GM12874 (cell line): ENCODE data around the gene KRT2.

ENCODE experiments used
- TF ChIP-seq, protein P1 (sequence below): IDR thresholded peaks from 2 replicates; pipeline ENCODE4 v1.5.1; 2011; ENCODE audit warnings: low read depth, mild to moderate bottlenecking, control low read depth, low read length, moderate library complexity; ENCODE audit not compliant: insufficient read depth

The KRT2 gene

DNA sequence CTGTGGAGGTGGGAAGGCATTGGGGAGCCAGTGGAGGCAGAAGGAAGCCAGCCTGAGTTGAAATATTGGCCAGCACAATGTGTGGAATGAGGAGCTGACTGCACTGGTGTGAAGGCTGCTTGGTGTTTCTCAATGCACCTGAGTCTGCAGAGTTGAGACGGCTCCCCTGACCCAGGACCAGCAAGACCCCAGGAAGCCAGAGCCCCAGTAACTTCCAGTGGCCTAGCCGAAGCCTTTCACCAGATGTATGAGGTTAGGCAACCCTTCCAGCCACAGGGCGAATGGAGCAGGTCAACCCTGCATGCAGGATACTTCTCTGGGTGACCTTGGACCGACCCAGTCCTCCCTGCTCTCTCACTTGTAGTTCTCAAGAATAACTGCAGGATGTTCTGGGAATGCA, 20.7 kb downstream of the KRT2 start:
- TF ChIP-seq, protein P1, sequence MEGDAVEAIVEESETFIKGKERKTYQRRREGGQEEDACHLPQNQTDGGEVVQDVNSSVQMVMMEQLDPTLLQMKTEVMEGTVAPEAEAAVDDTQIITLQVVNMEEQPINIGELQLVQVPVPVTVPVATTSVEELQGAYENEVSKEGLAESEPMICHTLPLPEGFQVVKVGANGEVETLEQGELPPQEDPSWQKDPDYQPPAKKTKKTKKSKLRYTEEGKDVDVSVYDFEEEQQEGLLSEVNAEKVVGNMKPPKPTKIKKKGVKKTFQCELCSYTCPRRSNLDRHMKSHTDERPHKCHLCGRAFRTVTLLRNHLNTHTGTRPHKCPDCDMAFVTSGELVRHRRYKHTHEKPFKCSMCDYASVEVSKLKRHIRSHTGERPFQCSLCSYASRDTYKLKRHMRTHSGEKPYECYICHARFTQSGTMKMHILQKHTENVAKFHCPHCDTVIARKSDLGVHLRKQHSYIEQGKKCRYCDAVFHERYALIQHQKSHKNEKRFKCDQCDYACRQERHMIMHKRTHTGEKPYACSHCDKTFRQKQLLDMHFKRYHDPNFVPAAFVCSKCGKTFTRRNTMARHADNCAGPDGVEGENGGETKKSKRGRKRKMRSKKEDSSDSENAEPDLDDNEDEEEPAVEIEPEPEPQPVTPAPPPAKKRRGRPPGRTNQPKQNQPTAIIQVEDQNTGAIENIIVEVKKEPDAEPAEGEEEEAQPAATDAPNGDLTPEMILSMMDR, result no peak

DNA sequence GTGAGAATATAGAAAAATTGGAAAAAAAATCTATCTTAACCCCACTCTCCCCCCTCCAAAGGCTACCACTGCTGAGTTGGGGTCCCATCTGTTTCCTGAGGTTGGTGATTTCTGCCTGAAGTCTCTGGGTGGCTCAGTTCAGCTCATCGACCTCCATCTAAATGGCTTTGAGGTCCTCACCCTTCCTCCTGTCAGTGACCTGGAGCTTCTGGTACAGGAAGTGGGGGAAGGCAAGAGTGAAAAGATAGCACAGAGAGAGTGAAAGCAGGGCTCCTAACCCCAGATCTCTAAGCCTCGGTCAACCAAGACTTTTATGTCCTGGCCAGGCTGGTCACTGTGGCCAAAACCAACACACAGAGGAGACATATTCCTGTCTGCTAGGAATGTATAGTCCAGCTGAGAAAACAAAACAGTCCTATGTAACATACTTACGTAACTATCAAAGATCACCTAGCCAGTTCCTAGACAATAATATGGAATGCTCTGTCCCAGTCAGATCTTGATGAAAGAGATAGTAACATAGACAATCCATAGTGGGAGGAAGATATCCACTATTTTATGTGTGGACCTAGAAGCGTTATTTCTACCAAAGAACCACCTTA, 21.3 kb downstream of the KRT2 start:
- TF ChIP-seq, protein P1, result no peak

DNA sequence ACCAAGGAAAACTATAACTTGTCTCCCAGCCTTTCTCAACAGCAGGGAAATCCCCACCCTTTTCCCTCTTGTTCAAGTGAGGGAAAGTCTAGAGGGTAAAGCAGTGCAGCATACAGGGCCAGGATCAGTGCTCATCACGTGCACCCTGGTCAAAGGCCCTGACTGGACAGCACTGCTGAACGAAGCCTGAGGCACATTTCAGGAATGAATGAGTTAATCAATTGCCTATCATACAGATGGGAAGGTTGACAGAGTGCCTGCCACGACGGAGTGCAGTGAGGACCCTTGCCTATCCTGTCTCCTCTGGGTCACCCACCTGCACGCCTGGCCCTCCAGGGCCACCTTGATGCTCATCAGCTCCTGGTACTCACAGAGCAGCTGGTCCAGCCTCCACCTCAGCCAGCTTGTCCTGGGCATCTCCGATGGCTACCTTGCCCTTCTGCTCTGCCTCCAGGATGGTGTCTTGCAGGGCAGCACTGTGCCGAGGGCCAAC, 22.0 kb downstream of the KRT2 start:
- TF ChIP-seq, protein P1, result no peak

DNA sequence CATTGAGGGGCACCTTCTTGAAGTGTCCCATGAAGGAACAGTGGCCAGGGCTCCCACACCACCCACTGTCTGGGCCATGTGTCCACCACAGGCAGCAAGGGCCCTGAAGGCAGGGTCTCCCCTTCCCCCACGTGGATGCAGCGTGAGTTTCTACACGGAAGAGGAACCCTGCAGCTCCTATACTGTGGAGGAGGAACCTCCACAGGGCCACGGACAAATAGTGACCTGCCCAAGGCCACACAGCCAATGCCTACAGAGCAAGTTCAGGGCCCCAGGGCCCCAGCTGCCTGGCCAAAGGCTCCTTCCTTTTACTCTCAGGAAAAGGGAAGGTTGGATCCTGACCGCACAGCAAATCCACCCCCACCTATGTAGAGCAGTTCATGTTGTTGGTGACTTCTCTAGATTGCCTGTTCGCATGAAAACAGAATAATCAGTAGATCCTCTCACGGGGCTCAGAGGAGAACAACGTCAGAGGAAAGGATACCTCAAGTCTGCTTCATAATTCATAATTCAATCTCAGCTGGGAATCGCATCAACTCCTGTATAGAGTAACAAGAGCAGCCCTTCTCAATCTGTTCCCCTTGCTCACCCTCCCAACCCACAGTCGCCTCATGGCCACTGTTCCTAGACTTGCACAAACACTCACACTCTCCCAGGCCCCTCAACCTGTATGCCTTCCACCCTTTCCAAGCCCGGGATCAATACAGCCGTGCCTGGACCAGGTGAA, 22.6 kb downstream of the KRT2 start:
- TF ChIP-seq, protein P1, result no peak

GRCh38 chr12:52628841-52629240, 23.2 kb downstream of the KRT2 start:
- TF ChIP-seq, protein P1, result no peak

DNA sequence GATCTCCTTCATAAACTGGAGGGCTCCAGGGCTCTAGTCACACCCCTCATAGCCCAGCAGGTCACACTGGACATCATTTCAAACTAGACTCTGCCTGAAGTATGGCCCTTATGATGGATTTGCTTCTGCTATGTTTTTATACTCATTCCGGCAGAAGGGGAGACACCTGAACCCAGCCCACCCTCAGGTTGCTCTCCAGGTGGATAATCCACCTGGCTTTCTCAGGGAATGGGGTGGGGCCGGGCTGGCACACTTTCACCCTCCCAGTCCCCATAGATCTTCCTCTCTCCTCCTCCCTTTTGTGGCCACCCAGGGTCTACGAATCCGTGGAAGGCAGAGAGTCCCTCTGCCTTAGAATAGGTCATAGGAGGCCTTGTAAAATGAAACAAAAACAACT, 23.9 kb downstream of the KRT2 start:
- TF ChIP-seq, protein P1, result no peak

DNA sequence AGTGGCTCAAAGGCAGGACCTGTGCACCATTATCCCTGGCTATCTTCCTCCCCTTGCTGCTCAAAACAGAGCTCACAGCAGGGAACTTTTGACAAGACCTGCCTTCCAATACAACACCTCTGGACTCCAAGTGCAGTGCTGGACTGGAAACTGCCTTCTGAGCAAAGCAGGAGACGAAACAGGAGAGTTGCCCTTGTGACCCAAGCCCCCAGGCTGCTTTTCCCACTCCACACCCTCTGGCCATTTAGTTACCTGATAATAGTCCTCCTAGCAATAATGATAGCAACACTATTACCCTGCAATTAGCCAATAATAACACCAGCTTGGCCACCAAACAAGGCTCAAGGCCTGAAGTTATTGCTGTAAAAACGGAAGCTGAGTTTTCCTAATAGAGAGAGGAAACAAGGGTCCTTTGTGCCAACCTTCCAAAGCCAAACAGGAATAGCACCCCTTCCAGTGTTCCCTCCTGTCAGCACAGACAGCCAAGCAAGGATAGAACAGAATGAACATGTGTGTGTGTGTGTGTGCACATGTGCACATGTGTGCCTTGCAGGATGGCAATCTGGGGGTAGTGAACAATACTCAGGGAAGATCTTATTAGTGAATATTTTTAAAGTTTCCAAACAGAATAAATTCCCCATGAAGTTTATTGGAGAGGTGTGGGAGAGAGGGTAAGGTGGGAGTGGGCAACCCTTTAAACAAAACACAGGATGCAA, 24.5 kb downstream of the KRT2 start:
- TF ChIP-seq, protein P1, result no peak
